NB4 (cell line): ENCODE measurements around the gene CGB7.

ENCODE experiments used
- DNase-seq: peaks from one replicate; pipeline ENCODE4 v3.0.0; 2010; ENCODE audit warnings: low read depth
- H3K4me3 ChIP-seq: one replicate; pipeline ENCODE4 v1.5.1; 2011; ENCODE audit warnings: mild to moderate bottlenecking, low read depth, low read length, moderate library complexity
- MYC ChIP-seq: IDR thresholded peaks from 2 replicates; pipeline ENCODE4 v1.6.1; 2011; ENCODE audit warnings: low read depth, low read length
- POLR2A ChIP-seq: IDR thresholded peaks from 2 replicates; pipeline ENCODE4 v1.6.1; 2011; ENCODE audit warnings: mild to moderate bottlenecking; ENCODE audit not compliant: insufficient read length; ENCODE audit errors: extremely low read depth
- TF ChIP-seq, protein P1 (sequence below): IDR thresholded peaks from one replicate; pipeline ENCODE4 v1.5.1; 2012; ENCODE audit warnings: low read depth, low read length
- TF ChIP-seq, protein P2 (sequence below): IDR thresholded peaks from 2 replicates; pipeline ENCODE4 v1.6.1; 2011; ENCODE audit warnings: low read depth, low read length

Gene CGB7

DNA sequence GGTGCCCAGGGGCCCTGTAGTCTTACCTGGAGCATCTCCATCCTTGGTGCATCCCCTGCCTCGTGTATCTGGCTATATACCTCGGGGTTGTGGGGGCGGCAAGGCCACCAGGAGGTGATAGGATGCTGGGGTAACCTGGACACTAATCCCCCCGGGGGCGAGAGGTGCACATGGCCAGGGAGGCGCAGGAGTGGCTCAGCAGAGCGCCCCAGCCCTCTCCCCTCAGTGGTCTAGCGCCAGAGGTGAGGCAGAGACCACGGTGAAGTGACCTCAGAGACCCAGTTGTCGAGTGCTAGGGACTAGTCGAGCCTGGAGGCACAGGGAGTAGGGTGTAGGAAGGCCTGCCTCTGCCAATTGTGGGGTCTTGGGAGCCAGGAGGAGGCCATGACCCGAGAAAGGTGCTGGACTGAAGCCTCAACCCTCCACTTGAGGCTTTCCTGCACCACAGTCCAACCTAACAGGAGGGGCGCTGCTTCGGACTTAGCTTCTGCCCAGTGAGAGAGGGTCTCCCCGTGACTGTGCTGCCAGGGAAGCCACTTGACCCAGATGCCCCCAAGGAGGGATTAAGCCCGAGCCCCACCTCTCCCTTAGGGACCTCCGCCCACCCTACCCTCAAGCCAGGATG, 40.4 kb downstream of the CGB7 start, which contains the start of gene LHB:
LHB (minus strand) TSS at position 51 of the 625 bp plus-strand sequence; CDS start at position 41, 10 bp downstream.
- no peak within 1 kb of the TSS for H3K4me3 ChIP-seq
- DNase-seq, result no peak
- TF ChIP-seq, protein P1, sequence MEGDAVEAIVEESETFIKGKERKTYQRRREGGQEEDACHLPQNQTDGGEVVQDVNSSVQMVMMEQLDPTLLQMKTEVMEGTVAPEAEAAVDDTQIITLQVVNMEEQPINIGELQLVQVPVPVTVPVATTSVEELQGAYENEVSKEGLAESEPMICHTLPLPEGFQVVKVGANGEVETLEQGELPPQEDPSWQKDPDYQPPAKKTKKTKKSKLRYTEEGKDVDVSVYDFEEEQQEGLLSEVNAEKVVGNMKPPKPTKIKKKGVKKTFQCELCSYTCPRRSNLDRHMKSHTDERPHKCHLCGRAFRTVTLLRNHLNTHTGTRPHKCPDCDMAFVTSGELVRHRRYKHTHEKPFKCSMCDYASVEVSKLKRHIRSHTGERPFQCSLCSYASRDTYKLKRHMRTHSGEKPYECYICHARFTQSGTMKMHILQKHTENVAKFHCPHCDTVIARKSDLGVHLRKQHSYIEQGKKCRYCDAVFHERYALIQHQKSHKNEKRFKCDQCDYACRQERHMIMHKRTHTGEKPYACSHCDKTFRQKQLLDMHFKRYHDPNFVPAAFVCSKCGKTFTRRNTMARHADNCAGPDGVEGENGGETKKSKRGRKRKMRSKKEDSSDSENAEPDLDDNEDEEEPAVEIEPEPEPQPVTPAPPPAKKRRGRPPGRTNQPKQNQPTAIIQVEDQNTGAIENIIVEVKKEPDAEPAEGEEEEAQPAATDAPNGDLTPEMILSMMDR, result no peak
- TF ChIP-seq MYC, result no peak
- TF ChIP-seq POLR2A, result no peak

DNA sequence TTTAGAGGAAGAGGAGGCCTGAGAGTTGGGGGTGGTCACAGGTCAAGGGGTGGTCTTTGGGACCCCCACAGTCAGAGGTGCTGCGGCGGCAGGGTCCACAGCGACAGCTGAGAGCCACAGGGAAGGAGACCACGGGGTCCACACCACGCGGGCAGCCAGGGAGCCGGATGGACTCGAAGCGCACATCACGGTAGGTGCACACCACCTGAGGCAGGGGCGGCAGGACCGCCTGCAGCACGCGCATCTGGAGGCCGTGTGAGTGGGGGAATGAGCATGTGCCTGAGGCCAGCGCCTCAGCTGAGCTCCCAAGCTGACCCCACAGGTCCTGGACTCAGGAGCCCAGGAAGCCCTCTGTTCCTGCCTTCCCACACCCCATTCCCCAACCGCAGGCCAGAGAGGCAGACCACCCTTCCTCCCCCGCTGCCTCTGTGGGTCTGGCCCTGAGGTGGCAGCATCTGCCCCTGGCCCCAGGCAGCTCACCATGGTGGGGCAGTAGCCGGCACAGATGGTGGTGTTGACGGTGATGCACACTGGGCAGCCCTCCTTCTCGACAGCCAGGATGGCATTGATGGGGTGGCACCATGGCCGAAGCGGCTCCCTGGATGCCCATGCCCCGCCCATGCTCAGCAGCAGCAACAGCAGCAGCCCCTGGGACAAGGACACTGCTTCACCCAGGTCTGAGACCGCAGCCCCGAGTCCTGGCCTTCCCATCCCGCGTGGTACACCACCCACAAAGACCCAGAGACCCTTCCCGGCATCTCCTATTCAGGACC, 41.3 kb downstream of the CGB7 start:
- no peak for DNase-seq
- H3K4me3 ChIP-seq, result no peak overlapping the region
- TF ChIP-seq POLR2A, result no peak
- TF ChIP-seq, protein P1, result no peak
- TF ChIP-seq, protein P2, sequence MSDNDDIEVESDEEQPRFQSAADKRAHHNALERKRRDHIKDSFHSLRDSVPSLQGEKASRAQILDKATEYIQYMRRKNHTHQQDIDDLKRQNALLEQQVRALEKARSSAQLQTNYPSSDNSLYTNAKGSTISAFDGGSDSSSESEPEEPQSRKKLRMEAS, result no peak
- TF ChIP-seq MYC, result no peak

DNA sequence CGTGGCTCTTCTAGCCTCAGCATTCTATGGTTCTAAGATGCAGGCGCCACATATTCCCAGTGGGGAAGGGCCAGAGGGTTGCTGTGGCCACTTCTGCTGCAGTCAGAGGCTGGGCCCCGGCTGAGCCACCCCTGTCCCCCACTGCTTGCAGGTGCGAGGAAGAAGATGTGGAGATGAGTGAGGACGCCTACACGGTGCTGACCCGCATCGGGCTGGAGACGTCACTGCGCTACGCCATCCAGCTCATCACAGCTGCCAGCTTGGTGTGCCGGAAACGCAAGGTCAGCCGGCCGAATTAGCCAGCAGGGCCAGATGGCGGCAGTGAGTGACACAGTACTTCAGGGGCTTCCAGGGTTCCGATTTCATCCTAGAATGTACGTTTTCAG, 42.7 kb downstream of the CGB7 start:
- TF ChIP-seq POLR2A (no peak), MYC (no peak)
- H3K4me3 ChIP-seq, result no peak overlapping the region
- no peak for DNase-seq

DNA sequence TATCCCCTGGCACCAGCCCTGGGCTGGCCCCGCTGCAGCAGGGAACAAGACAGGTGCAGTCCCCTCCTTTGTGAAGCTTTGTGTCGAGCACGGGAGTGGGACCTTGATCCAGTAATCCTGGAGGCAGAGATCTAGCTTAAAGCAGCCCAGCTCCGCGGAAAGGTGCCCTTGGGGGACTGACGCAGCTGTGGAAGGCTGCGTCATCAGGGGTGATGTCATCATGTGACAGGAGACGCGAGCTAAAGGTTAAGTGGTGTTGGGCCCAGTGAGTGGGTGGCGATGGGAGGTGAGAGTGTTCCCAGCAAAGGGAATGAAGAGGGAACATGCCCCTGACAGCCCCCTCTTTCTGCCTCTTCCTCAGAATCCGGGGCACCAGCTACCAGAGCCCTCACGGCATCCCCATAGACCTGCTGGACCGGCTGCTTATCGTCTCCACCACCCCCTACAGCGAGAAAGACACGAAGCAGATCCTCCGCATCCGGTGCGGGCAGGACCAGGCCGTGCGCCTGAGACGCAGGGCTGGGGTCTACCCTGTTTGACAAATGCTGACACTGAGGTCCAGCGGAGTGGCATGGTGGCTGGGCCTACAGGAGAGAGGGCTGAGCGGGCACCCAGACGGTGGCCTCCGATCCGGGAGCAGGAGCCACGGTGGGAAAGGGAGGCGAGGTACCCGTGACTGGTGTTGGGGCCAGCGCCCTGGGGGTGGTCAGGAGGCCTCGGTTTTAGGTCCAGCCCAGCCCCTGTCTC, 43.3 kb downstream of the CGB7 start:
- no peak for DNase-seq
- TF ChIP-seq, protein P1, result no peak
- TF ChIP-seq, protein P2, result no peak
- TF ChIP-seq POLR2A (no peak), MYC (no peak)
- H3K4me3 ChIP-seq, result no peak overlapping the region

DNA sequence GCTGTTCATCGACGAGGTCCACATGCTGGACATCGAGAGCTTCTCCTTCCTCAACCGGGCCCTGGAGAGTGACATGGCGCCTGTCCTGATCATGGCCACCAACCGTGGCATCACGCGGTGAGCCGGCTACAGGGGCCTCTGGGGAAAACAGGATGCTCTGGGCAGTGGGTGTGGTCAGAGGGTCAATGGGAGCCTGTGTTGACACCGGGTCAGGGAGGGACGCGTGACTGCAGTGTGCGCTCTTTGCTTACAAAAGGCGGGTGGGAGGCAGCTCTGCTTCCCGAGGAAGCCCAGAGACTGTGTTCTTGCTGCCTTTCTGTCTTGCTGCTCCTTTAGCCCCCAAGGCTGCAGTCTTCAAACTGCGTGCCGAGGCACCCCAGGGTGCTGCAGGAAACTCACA, 46.4 kb downstream of the CGB7 start:
- DNase-seq, result no peak
- no peak for TF ChIP-seq POLR2A
- TF ChIP-seq, protein P2, result no peak
- TF ChIP-seq MYC, result no peak
- TF ChIP-seq, protein P1, result no peak
- no peak overlapping the region for H3K4me3 ChIP-seq

DNA sequence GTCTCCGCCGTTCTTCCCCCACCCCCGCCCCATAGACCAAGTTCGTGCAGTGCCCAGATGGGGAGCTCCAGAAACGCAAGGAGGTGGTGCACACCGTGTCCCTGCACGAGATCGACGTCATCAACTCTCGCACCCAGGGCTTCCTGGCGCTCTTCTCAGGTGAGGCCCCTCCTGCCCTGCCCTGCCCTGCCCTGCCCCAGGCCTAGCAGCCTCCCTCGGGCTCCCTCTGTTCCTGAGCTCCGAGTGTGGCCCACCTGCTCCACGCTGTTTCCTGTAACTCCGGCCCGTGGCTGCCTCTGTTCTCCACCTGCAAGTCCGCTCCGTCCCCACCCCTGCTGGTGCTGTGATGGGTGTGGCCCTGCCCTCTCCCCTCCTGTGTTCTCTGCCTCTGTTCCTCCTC, 47.1 kb downstream of the CGB7 start:
- DNase-seq, result no peak
- TF ChIP-seq, protein P2, result no peak
- TF ChIP-seq, protein P1, result no peak
- no peak for TF ChIP-seq MYC
- no peak for TF ChIP-seq POLR2A
- H3K4me3 ChIP-seq, result no peak overlapping the region
